H1 (cell line): ENCODE measurements around the gene MTMR2. TPM values are rescaled to one million over a fixed set of nuclear protein-coding genes. Genes with fewer than 3 reads are reported as not detected.

ENCODE experiments used
- CTCF ChIA-PET: fragments of 300-600 bp; sonication (Branson Sonifier 250); formaldehyde crosslinking; loops from one replicate; lab custom pipeline; 2021; ENCODE audit not compliant: partially characterized antibody; lab: Charles Lee
- POLR2A ChIA-PET: fragments of 300-600 bp; sonication (Branson Sonifier 250); formaldehyde crosslinking; loops from one replicate; lab custom pipeline; 2021; ENCODE audit warnings: inconsistent platforms; ENCODE audit not compliant: partially characterized antibody; lab: Charles Lee
- DNase-seq, 2 experiments: peaks; one replicate each; pipeline versions ENCODE4 v3.0.0 to v3.0.0-alpha.2; 2010 to 2022; ENCODE audit warnings: low spot score in 2 of 2, low read depth in 1 of 2, mixed read lengths in 1 of 2
- FAIRE-seq: peaks from 2 replicates; lab custom pipeline; 2011; peaks lifted over from hg19 to GRCh38; lab: Jason Lieb, UNC
- H2AFZ ChIP-seq: 2 replicates; pipeline ENCODE4 v1.8.1; 2012; ENCODE audit warnings: low read length, inconsistent platforms
- H2AK5ac ChIP-seq: 2 replicates; pipeline ENCODE4 v1.6.1; 2013; ENCODE audit warnings: low read depth, low read length
- H2BK120ac ChIP-seq: replicated peaks from 2 replicates; pipeline ENCODE3; 2013; ENCODE audit warnings: low read depth, low read length, inconsistent platforms
- H2BK12ac ChIP-seq: 2 replicates; pipeline ENCODE4 v1.6.1; 2013; ENCODE audit warnings: low read depth, low read length
- H2BK15ac ChIP-seq: 2 replicates; pipeline ENCODE4 v1.6.1; 2013; ENCODE audit warnings: low read length
- H2BK20ac ChIP-seq: 2 replicates; pipeline ENCODE4 v1.6.1; 2013; ENCODE audit warnings: low read length
- H2BK5ac ChIP-seq: 2 replicates; pipeline ENCODE4 v1.6.1; 2013; ENCODE audit warnings: low read depth, low read length
- H3K14ac ChIP-seq: 2 replicates; pipeline ENCODE4 v1.6.1; 2013; ENCODE audit warnings: inconsistent platforms; ENCODE audit not compliant: insufficient read length
- H3K18ac ChIP-seq: 2 replicates; pipeline ENCODE4 v1.6.1; 2013; ENCODE audit warnings: low read length; ENCODE audit errors: extremely low read depth
- H3K23ac ChIP-seq: 2 replicates; pipeline ENCODE4 v1.6.1; 2013; ENCODE audit warnings: inconsistent platforms; ENCODE audit not compliant: insufficient read length
- H3K23me2 ChIP-seq: 2 replicates; pipeline ENCODE4 v1.6.1; 2013; ENCODE audit warnings: low read depth, low read length
- H3K27ac ChIP-seq: 2 replicates; pipeline ENCODE4 v1.6.1; 2011; ENCODE audit warnings: low read depth, low read length, inconsistent platforms
- H3K27me3 ChIP-seq, 4 experiments: replicated peaks in 1 of 4; 1 replicate in 1 of 4; 2 replicates in 3 of 4; pipeline versions ENCODE4 v1.6.1 to v1.8.1; 2011 to 2013; ENCODE audit warnings: low read length in 3 of 4, mild to moderate bottlenecking in 3 of 4, inconsistent platforms in 2 of 4, mixed read lengths in 2 of 4, moderate library complexity in 1 of 4; ENCODE audit not compliant: control insufficient read depth in 3 of 4, insufficient read depth in 3 of 4; ENCODE audit errors: extremely low read depth in 1 of 4
- H3K36me3 ChIP-seq, 4 experiments: 2 replicates each; pipeline versions ENCODE4 v1.6.1 to v1.8.1; 2011 to 2013; ENCODE audit warnings: mild to moderate bottlenecking in 4 of 4, low read length in 3 of 4, moderate library complexity in 2 of 4, control low read depth in 1 of 4, inconsistent platforms in 1 of 4; ENCODE audit not compliant: insufficient read depth in 4 of 4, control insufficient read depth in 2 of 4
- H3K4ac ChIP-seq: replicated peaks from 2 replicates; pipeline ENCODE3; 2013; ENCODE audit warnings: low read length, low read depth, mixed read lengths, inconsistent platforms; ENCODE audit not compliant: insufficient read length
- H3K4me1 ChIP-seq, 4 experiments: replicated peaks in 1 of 4; 1 replicate in 1 of 4; 2 replicates in 3 of 4; pipeline versions ENCODE4 v1.6.1 to v1.8.1; 2011 to 2013; ENCODE audit warnings: low read length in 3 of 4, inconsistent platforms in 2 of 4, mixed read lengths in 1 of 4; ENCODE audit not compliant: insufficient read depth in 4 of 4, control insufficient read depth in 3 of 4
- H3K4me2 ChIP-seq, 2 experiments: 2 replicates each; pipeline versions ENCODE4 v1.6.1 to v1.8.1; 2011 to 2013; ENCODE audit warnings: low read depth in 2 of 2, low read length in 2 of 2, control low read depth in 1 of 2, inconsistent platforms in 1 of 2, mild to moderate bottlenecking in 1 of 2; ENCODE audit not compliant: insufficient read depth in 1 of 2
- H3K4me3 ChIP-seq, 4 experiments: fragments of 200-600, 300-600 bp in 1 of 4; sonication (generic), shearing (Covaris generic), sonication (Bioruptor Twin) in 1 of 4; 2 replicates each; pipeline versions ENCODE4 v1.5.1 to v1.8.1; 2011 to 2016; ENCODE audit warnings: low read length in 4 of 4, low read depth in 3 of 4, control low read depth in 2 of 4, inconsistent platforms in 2 of 4, mild to moderate bottlenecking in 2 of 4, mixed read lengths in 1 of 4, moderate library complexity in 1 of 4; ENCODE audit not compliant: insufficient read depth in 2 of 4; ENCODE audit errors: extremely low read depth in 1 of 4
- H3K56ac ChIP-seq: replicated peaks from 2 replicates; pipeline ENCODE3; 2013; ENCODE audit warnings: low read depth, mild to moderate bottlenecking, mixed read lengths, low read length, inconsistent platforms; ENCODE audit not compliant: insufficient read length
- H3K79me1 ChIP-seq: 2 replicates; pipeline ENCODE4 v1.6.1; 2013; ENCODE audit warnings: low read depth, low read length, control low read depth
- H3K79me2 ChIP-seq, 2 experiments: 2 replicates each; pipeline versions ENCODE4 v1.6.1 to v1.8.1; 2012 to 2013; ENCODE audit warnings: low read length in 2 of 2, mild to moderate bottlenecking in 2 of 2, inconsistent platforms in 1 of 2; ENCODE audit not compliant: insufficient read depth in 2 of 2, control insufficient read depth in 1 of 2
- H3K9ac ChIP-seq, 4 experiments: replicated peaks in 1 of 4; 1 replicate in 1 of 4; 2 replicates in 3 of 4; pipeline versions ENCODE4 v1.6.1 to v1.8.1; 2011 to 2013; ENCODE audit warnings: low read depth in 3 of 4, low read length in 3 of 4, control low read depth in 2 of 4, mild to moderate bottlenecking in 2 of 4, moderate library complexity in 2 of 4, inconsistent platforms in 1 of 4; ENCODE audit errors: extremely low read depth in 1 of 4
- H3K9me3 ChIP-seq, 2 experiments: 2 replicates each; pipeline versions ENCODE4 v1.6.1 to v1.8.1; 2012 to 2013; ENCODE audit warnings: mild to moderate bottlenecking in 2 of 2, moderate library complexity in 2 of 2, control low read depth in 1 of 2, inconsistent platforms in 1 of 2, low read depth in 1 of 2, low read length in 1 of 2, mixed read lengths in 1 of 2; ENCODE audit not compliant: insufficient read depth in 2 of 2
- H4K20me1 ChIP-seq, 2 experiments: replicated peaks in 1 of 2; 2 replicates each; pipeline versions ENCODE3 to v1.8.1; 2011 to 2013; ENCODE audit warnings: inconsistent platforms in 2 of 2, low read length in 2 of 2, mild to moderate bottlenecking in 1 of 2; ENCODE audit not compliant: insufficient read depth in 2 of 2, control insufficient read depth in 1 of 2
- H4K5ac ChIP-seq: 2 replicates; pipeline ENCODE4 v1.6.1; 2013; ENCODE audit warnings: low read length, low read depth, mixed read lengths, inconsistent platforms; ENCODE audit not compliant: insufficient read length
- H4K8ac ChIP-seq: 2 replicates; pipeline ENCODE4 v1.8.0; 2013; ENCODE audit warnings: mild to moderate bottlenecking, moderate library complexity, low read length, inconsistent platforms; ENCODE audit not compliant: insufficient read depth; ENCODE audit errors: extremely low read depth
- H4K91ac ChIP-seq: replicated peaks from 2 replicates; pipeline ENCODE3; 2013; ENCODE audit warnings: low read length, mixed read lengths, inconsistent platforms; ENCODE audit not compliant: insufficient read length
- BACH1 ChIP-seq: IDR thresholded peaks from 2 replicates; pipeline ENCODE4 v1.6.1; 2012; ENCODE audit warnings: low read length, improper control_type of control experiment
- BCL11A ChIP-seq, 2 experiments: IDR thresholded peaks; one replicate each; pipeline ENCODE4 v1.6.1; 2011; ENCODE audit warnings: low read depth in 2 of 2, low read length in 2 of 2, mild to moderate bottlenecking in 2 of 2
- CTBP2 ChIP-seq: IDR thresholded peaks from 2 replicates; pipeline ENCODE4 v1.7.0; 2011; ENCODE audit warnings: borderline replicate concordance, mild to moderate bottlenecking, moderate library complexity, mixed read lengths, low read length; ENCODE audit not compliant: insufficient read depth, insufficient read length
- EZH2 ChIP-seq: fragments of 200-600 bp; sonication (generic); IDR thresholded peaks from 2 replicates; pipeline ENCODE4 v1.7.1; 2012; ENCODE audit warnings: low read depth, mild to moderate bottlenecking, moderate library complexity, low read length, inconsistent platforms; ENCODE audit not compliant: severe bottlenecking
- HDAC6 ChIP-seq: IDR thresholded peaks from one replicate; pipeline ENCODE4 v1.7.1; 2012; ENCODE audit warnings: low read depth, mild to moderate bottlenecking, inconsistent platforms, low read length, moderate library complexity
- KDM1A ChIP-seq: fragments of 200-600, 300-600 bp; sonication (generic); IDR thresholded peaks from 2 replicates; pipeline ENCODE4 v1.7.1; 2016; ENCODE audit warnings: mild to moderate bottlenecking, low read length, borderline replicate concordance
- RFX5 ChIP-seq: IDR thresholded peaks from 2 replicates; pipeline ENCODE4 v1.6.1; 2011; ENCODE audit warnings: low read depth, low read length, improper control_type of control experiment, borderline replicate concordance
- USF2 ChIP-seq: IDR thresholded peaks from 2 replicates; pipeline ENCODE4 v1.6.1; 2011; ENCODE audit warnings: low read length, improper control_type of control experiment
- WGBS, 2 experiments: shearing (Covaris generic) in 1 of 2; methylation state at CpG; one replicate each; pipeline versions ENCODE4 v1.1.6 to v1.1.7; 2013 to 2015; ENCODE audit warnings: low lambda C conversion rate in 2 of 2, mixed read lengths in 2 of 2, inconsistent platforms in 1 of 2, low coverage in 1 of 2, missing lambda C conversion rate in 1 of 2; ENCODE audit not compliant: insufficient replicate concordance in 2 of 2, insufficient coverage in 1 of 2, insufficient read length in 1 of 2; ENCODE audit errors: extremely low coverage in 1 of 2, missing lambda C conversion rate in 1 of 2; 5-methylcytosine and 5-hydroxymethylcytosine counted together
- polyA plus RNA-seq, 7 experiments: library from polyadenylated mRNA; depleted of rRNA in 3 of 7; stranded (reverse) in 5 of 7; unstranded in 2 of 7; fragments of >200 nt in 5 of 7; fragments of 200-250 nt in 2 of 7; gene quantifications; 1 replicate in 5 of 7; 2 replicates in 1 of 7; 4 replicates in 1 of 7; pipeline versions ENCODE4 v1.2.1 to v1.2.3, GENCODE V29; 2011 to 2013; ENCODE audit warnings: missing spikeins in 2 of 7, mixed read lengths in 2 of 7
- total RNA-seq: library from RNA; stranded (reverse); fragmentation: NEBNext Ultra II Directional; extraction: Animal tissue kit (Norgen Biotek cat#: 25700); gene quantifications from 2 replicates; pipeline ENCODE4 v1.2.1, GENCODE V29; 2021

Gene MTMR2
- total and polyA plus RNA-seq, 2 of the 8 experiments (the other 6 are each of a cell fraction or from before 2014, with no cell fraction given), result 16.7 to 52.9 TPM

- H4K20me1 ChIP-seq, result no peaks in the 10 kb centered on the region
- no peaks in the 10 kb centered on the region; a peak in 1 of 7 replicates for H3K27me3 ChIP-seq
- H3K18ac ChIP-seq, result no peak overlapping the region
- 0 out of 7 replicates have a peak, but pooled peaks cover 0 to 2% (median 0%) of the 10 kb centered on the region in 4 experiments for H3K4me1 ChIP-seq
- H3K4me2 ChIP-seq, result no peak overlapping the region
- H2AFZ ChIP-seq, result no peak overlapping the region
- H3K4ac ChIP-seq, result no peak overlapping the region
- no peak for FAIRE-seq
- H4K91ac ChIP-seq, result no peak overlapping the region
- no peaks in the 10 kb centered on the region; the same call in 1 of the 2 replicates for H3K23me2 ChIP-seq
- H3K36me3 ChIP-seq, result no peaks in the 10 kb centered on the region; a peak in 1 of 8 replicates
- no peak overlapping the region for H3K14ac ChIP-seq
- peaks cover 0 to 16% of the 10 kb centered on the region in 2 experiments; a peak in 2 of 4 replicates for H3K79me2 ChIP-seq
- H2BK20ac ChIP-seq, result no peak overlapping the region
- no peak overlapping the region for H3K23ac ChIP-seq
- no peak overlapping the region for H3K4me3 ChIP-seq
- DNase-seq, result no peak
- CTCF ChIA-PET, result interaction anchor here (1.3 kb wide), 1 partner anchor 504 kb away, joined by 3 read pairs; no protein-coding TSS in a partner anchor
- no peak overlapping the region for H4K8ac ChIP-seq
- no peak overlapping the region for H2BK120ac ChIP-seq
- no peak overlapping the region for H3K9ac ChIP-seq
- POLR2A ChIA-PET, result interaction anchor here (0.7 kb wide), 1 partner anchor 9 kb away, joined by 3 read pairs; no protein-coding TSS in a partner anchor
- H2BK5ac ChIP-seq, result no peak overlapping the region
- no peak overlapping the region for H4K5ac ChIP-seq
- WGBS, 2 experiments, result 90% methylated on average over 4 of the region's 4 CpGs; no CpG with 5 or more reads in 1 of the 2 experiments
- no peak overlapping the region for H2BK15ac ChIP-seq
- no peak overlapping the region for H2AK5ac ChIP-seq
- H3K79me1 ChIP-seq, result no peaks in the 10 kb centered on the region; the same call in 1 of the 2 replicates
- H2BK12ac ChIP-seq, result no peak overlapping the region
- H3K27ac ChIP-seq, result no peak overlapping the region
- H3K56ac ChIP-seq, result no peak overlapping the region
- no peaks in the 10 kb centered on the region for H3K9me3 ChIP-seq
- no peak for TF ChIP-seq BCL11A (IDR thresholded peaks at IDR 0.05; ENCODE audit: low read depth in 2 of 2, low read length in 2 of 2)
- TF ChIP-seq HDAC6, result no peak
- TF ChIP-seq RFX5, result no peak
- TF ChIP-seq KDM1A, result no peak
- TF ChIP-seq EZH2, result no peak
- no peak for TF ChIP-seq USF2
- no peak for TF ChIP-seq BACH1
- no peak for TF ChIP-seq CTBP2
Observed at GRCh38 chr11:95892892-95893570, 30.9 kb downstream of the MTMR2 start.
